Ovary (tissue), 10 donors: ENCODE data around the gene SERPINB2. TPM values are rescaled to one million over a fixed set of nuclear protein-coding genes. Genes with fewer than 3 reads are reported as not detected.

Experiments used
- DNase-seq, 5 donors: peaks; one replicate each; pipeline ENCODE4 v3.0.0-alpha.2; 2019 to 2020
- H3K27ac ChIP-seq, 2 donors: fragments of 200-600 bp; one replicate each; pipeline versions ENCODE4 v1.5.1 to v1.8.0; 2019 to 2022
- H3K27me3 ChIP-seq: fragments of 200-600 bp; one replicate; pipeline ENCODE4 v1.8.0; 2022
- H3K36me3 ChIP-seq: fragments of 200-600 bp; sonication (generic); one replicate; pipeline ENCODE4 v1.5.1; 2019
- H3K4me1 ChIP-seq: one replicate; pipeline ENCODE4 v1.8.1; 2013; ENCODE audit warnings: mild to moderate bottlenecking, moderate library complexity; ENCODE audit not compliant: insufficient read depth
- H3K4me3 ChIP-seq: fragments of 200-600 bp; sonication (generic); one replicate; pipeline ENCODE4 v1.5.1; 2017
- H3K9me3 ChIP-seq, 2 donors: fragments of 200-600 bp in 1 of 2; sonication (generic) in 1 of 2; one replicate each; pipeline versions ENCODE4 v1.5.1 to v1.8.1; 2013 to 2019; ENCODE audit warnings: mild to moderate bottlenecking in 1 of 2, moderate library complexity in 1 of 2
- EP300 ChIP-seq: sonication (generic); formaldehyde crosslinking; IDR thresholded peaks from one replicate; pipeline ENCODE4 v1.6.1; 2017; ENCODE audit warnings: antibody characterized with exemption
- POLR2A ChIP-seq: fragments of 450-650 bp; IDR thresholded peaks from one replicate; pipeline ENCODE4 v1.6.1; 2017; ENCODE audit warnings: antibody characterized with exemption, mild to moderate bottlenecking, moderate library complexity
- WGBS, 3 donors: extraction: QIAGEN DNeasy Blood & Tissue Kit in 1 of 3; methylation state at CpG; one replicate each; pipeline versions ENCODE4 v1.1.5 to v1.1.7; 2013 to 2017; 5-methylcytosine and 5-hydroxymethylcytosine counted together
- intact Hi-C, 4 donors: fragments of 100-400 bp; cut with DNase I; formaldehyde crosslinking; loops; one replicate each; pipeline versions ENCODE4 v1.11.0 to v1.15.1; 2022 to 2023
- long read RNA-seq, 3 donors: library from polyadenylated mRNA in 2 of 3; unstranded in 2 of 3; transcript quantifications; one replicate each; pipeline ENCODE4 v2.0.0 and lab custom pipeline, GENCODE V29; 2021 to 2026
- polyA plus RNA-seq, 2 donors: library from polyadenylated mRNA; stranded (reverse); fragments of 200-250 nt in 1 of 2; fragments of 350-450 nt in 1 of 2; fragmentation: Illumina TruSeq in 1 of 2; extraction: RNeasy Lipid Tissue Mini Kit (QIAGEN cat#74804) in 1 of 2; gene quantifications; one replicate each; pipeline ENCODE4 v1.2.3, GENCODE V29; 2013 to 2014
- total RNA-seq, 7 donors: library from RNA; depleted of rRNA in 2 of 7; stranded (reverse); fragments of >200 nt in 2 of 7; fragmentation: NEBNext Ultra II Directional in 3 of 7; extraction: Animal tissue kit (Norgen Biotek cat#: 25700) in 3 of 7; gene quantifications; one replicate each; pipeline versions ENCODE4 v1.1.0 to v1.2.4, GENCODE V29; 2016 to 2023
- TF ChIP-seq, protein P1 (sequence below), 3 donors: fragments of 450-650 bp in 2 of 3; fragments of 200-600 bp in 1 of 3; IDR thresholded peaks; one replicate each; pipeline versions ENCODE4 v1.5.1 to v1.8.0; 2016 to 2022; ENCODE audit warnings: antibody characterized with exemption in 3 of 3, mild to moderate bottlenecking in 1 of 3
- donor health status: DM: no; HTN: no; CAD: no; lungs with moderate emphysema.
- donor health status: DM: no; HTN: no; CAD: no.
- donor health status: Bipolar disorder and iron deficiency.
- donor health status: DM: yes; HTN: yes; CAD: no.
- donor health status: DM: no; HTN: no; CAD: no.
- donor health status: DM: yes; HTN: yes; CAD: no.

The SERPINB2 gene
- total RNA-seq (10 to 100 TPM in 1 of 7 donors, 1 to 10 TPM in 1, under 1 TPM in 2, not detected in 3; 0.32 to 11.4 (median 3.5) TPM), polyA plus RNA-seq (1 to 10 TPM; 1.1 to 1.4 TPM)
- long read RNA-seq, donor 1, result 0 reads
- long read RNA-seq, donor 2, result 0 reads
- long read RNA-seq, donor 3, result 0 reads

DNA sequence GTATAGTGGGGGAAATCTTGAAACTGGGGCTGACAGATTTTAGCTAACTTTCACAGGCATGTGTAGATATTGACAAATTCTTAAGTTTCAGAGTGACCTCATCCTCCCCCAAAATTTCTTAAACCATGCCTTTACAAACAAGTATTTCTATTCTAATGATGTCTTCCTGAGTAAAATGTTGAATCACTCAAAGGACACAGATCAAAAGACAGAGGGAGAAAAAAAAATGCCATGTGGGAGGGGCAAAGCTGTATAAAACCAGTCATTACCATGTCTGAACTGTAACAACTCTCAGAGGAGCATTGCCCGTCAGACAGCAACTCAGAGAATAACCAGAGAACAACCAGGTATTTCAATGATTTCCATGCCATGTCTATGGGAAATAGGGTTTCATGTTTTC lies at the start of gene SERPINB2:
TSS of gene SERPINB2 (plus strand) at position 282 of the 400 bp plus-strand sequence. CDS start 3,740 bp downstream, outside the sequence.
- no peak within 1 kb of the TSS for H3K4me3 ChIP-seq
- WGBS, 3 donors, result 72 to 81% (median 81%) methylated on average over 1 of the region's 1 CpG
- no peak for DNase-seq
- H3K9me3 ChIP-seq, result no peaks in the 10 kb centered on the region
- intact Hi-C loops, result no loop called here
- no peaks in the 10 kb centered on the region for H3K4me1 ChIP-seq
- no peaks in the 10 kb centered on the region for H3K36me3 ChIP-seq
- no peak within 1 kb of the TSS for H3K27ac ChIP-seq
- H3K27me3 ChIP-seq, result no peaks in the 10 kb centered on the region
- TF ChIP-seq POLR2A, result no peak
- TF ChIP-seq, protein P1, sequence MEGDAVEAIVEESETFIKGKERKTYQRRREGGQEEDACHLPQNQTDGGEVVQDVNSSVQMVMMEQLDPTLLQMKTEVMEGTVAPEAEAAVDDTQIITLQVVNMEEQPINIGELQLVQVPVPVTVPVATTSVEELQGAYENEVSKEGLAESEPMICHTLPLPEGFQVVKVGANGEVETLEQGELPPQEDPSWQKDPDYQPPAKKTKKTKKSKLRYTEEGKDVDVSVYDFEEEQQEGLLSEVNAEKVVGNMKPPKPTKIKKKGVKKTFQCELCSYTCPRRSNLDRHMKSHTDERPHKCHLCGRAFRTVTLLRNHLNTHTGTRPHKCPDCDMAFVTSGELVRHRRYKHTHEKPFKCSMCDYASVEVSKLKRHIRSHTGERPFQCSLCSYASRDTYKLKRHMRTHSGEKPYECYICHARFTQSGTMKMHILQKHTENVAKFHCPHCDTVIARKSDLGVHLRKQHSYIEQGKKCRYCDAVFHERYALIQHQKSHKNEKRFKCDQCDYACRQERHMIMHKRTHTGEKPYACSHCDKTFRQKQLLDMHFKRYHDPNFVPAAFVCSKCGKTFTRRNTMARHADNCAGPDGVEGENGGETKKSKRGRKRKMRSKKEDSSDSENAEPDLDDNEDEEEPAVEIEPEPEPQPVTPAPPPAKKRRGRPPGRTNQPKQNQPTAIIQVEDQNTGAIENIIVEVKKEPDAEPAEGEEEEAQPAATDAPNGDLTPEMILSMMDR (IDR thresholded peaks at IDR 0.05), result no peak
- TF ChIP-seq EP300, result no peak

DNA sequence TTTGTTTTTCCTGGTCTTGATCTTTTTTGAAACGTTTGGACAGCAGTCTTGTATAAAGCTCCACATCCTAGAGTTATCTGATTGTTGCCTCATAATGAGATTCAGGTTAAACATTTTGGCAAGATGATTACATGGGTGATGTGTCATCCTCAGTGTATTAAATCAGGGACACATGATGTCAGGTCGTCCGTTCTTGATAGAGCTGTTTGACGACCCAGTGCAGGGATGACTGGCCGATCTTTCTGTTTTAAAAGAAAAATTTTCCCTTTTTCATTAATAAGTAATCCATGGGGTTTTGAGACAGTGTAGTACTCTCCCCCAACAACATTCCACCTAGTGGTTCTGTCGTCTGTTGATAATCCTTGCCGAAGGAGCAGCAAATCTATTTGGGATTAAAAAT lies 44.5 kb upstream of the SERPINB2 start:
- no peak for TF ChIP-seq POLR2A
- TF ChIP-seq, protein P1 (IDR thresholded peaks at IDR 0.05), result no peak
- no peak for TF ChIP-seq EP300
- intact Hi-C loops, result no loop called here

DNA sequence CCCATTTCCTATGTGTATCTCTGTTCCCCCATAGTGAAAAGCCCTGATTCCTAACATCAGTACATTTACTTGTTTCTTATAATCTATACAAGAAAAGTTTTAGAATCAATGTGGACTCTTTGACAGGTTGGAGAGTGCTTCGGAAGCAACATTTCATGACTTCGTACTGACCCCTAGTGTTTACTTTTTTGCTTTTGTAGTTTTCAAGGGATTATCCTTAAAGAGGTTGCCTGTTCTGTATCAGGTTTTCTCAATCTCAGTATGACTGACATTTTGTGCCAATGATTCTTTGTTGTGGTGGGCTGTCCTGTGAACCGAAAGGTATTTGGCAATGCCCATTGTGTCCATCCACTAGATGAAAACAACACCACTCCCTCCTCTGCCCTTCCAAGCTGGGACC lies 43.3 kb upstream of the SERPINB2 start:
- Histone ChIP-seq H3K27me3 (no peaks in the 10 kb centered on the region), H3K4me1 (no peaks in the 10 kb centered on the region), H3K9me3 (no peaks in the 10 kb centered on the region), H3K36me3 (no peaks in the 10 kb centered on the region), H3K27ac (no peak overlapping the region), H3K4me3 (no peak overlapping the region)
- 12 to 16% (median 15%) methylated on average over 3 of the region's 3 CpGs for WGBS, 3 donors
- no peak for DNase-seq
- TF ChIP-seq EP300 (no peak), POLR2A (no peak)
- TF ChIP-seq, protein P1 (IDR thresholded peaks at IDR 0.05), result no peak
- intact Hi-C loops, result no loop called here

More for the DNA sequence above, 44.5 kb upstream of the SERPINB2 start:
- 68 to 72% (median 68%) methylated on average over 7 of the region's 7 CpGs for WGBS, 3 donors
- Histone ChIP-seq H3K9me3 (no peaks in the 10 kb centered on the region), H3K4me3 (no peak overlapping the region), H3K36me3 (no peaks in the 10 kb centered on the region), H3K4me1 (no peaks in the 10 kb centered on the region), H3K27ac (no peak overlapping the region), H3K27me3 (no peaks in the 10 kb centered on the region)
- DNase-seq, result no peak

- TF ChIP-seq POLR2A (no peak), EP300 (no peak)
- TF ChIP-seq, protein P1 (IDR thresholded peaks at IDR 0.05), result no peak
- H3K36me3 ChIP-seq, result no peaks in the 10 kb centered on the region
- no peak overlapping the region for H3K27ac ChIP-seq
- H3K9me3 ChIP-seq, result no peaks in the 10 kb centered on the region
- intact Hi-C loops, result no loop called here
- no peaks in the 10 kb centered on the region for H3K27me3 ChIP-seq
- WGBS, 3 donors, result 2 to 4% (median 2%) methylated on average over 2 of the region's 2 CpGs
- DNase-seq, result no peak
- no peaks in the 10 kb centered on the region for H3K4me1 ChIP-seq
- H3K4me3 ChIP-seq, result no peak overlapping the region
Observed at GRCh38 chr18:63848159-63848558, 39.3 kb upstream of the SERPINB2 start.
